T-helper 1 cell treated with Interleukin-12 subunit alpha and Interleukin-12 subunit beta and Interleukin-4 antibody, amounts not matched to agents 30 ng/mL and 1 ng/mL, for 36 hours (primary cell): Measurements from ENCODE around the gene WDFY1. TPM values are rescaled to one million over a fixed set of nuclear protein-coding genes. Genes with fewer than 3 reads are reported as not detected.

Experiments
- intact Hi-C: fragments of 100-400 bp; cut with micrococcal nuclease; formaldehyde crosslinking; loops from one replicate; pipeline ENCODE4 v1.15.1; 2024
- total RNA-seq: library from RNA; stranded (reverse); gene quantifications from 2 replicates; pipeline ENCODE4 v1.2.3, GENCODE V29; 2022

WDFY1 gene
- total RNA-seq, 1 donor from 2014 or later = 55.6 TPM

- intact Hi-C loops = no loop called here
Measured at GRCh38 chr2:223932816-223933800, 12.0 kb downstream of the WDFY1 start.

GRCh38 chr2:223930103-223930976 lies 14.8 kb downstream of the WDFY1 start:
- intact Hi-C loops = no loop called here

GRCh38 chr2:223929571-223930102 lies 15.5 kb downstream of the WDFY1 start:
- intact Hi-C loops = loop anchor here (1.0 kb wide), 1 partner anchor 12 kb away; no protein-coding TSS in a partner anchor

DNA sequence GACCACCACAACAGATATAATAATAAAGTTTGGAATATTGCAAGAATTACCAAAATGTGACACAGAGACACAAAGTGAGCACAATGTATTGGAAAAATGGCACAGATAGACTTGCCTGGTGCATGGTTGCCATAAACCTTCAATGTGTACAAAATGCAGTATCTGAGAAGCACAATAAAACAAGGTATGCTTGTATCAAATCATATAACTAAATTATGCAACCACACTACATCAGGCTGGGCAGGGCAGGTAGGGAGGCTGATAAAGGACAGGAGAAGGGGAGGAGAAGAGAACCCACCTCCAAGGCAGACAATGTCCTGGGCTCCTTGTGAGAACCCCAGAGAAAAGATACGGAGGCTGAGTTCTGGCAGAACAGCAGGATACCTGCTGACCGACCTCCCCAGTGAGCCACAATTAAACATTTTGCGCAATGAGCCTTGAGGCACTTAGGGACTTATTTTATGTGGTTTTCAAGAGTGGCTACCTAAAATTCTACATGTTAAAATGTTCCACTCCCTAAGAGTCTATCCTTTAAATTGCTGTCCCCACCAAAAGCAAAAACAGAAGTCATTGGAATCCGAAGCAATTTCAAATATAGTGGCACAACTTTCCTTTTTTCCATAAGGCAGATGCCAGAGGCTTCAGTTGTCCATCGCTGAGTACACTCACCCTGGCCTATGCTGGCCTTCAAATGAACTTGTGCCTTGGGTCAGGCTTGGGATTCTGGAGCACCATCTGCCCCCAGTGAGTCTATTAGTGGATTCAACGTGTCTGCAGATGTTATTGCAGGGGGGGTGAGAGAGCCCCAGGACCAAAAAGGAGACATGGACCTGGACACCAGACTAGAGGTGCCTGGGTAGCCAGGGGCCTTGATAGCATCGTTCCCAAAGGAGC lies 16.8 kb downstream of the WDFY1 start:
- intact Hi-C loops = loop anchor here (1.0 kb wide), 1 partner anchor 13 kb away; no protein-coding TSS in a partner anchor

GRCh38 chr2:223925106-223925505 lies 20.0 kb downstream of the WDFY1 start:
- intact Hi-C loops = no loop called here

- intact Hi-C loops = no loop called here
Measured at GRCh38 chr2:223923976-223924375, 21.2 kb downstream of the WDFY1 start.

GRCh38 chr2:223922308-223922707 lies 22.8 kb downstream of the WDFY1 start:
- intact Hi-C loops = no loop called here

GRCh38 chr2:223921204-223921603 lies 23.9 kb downstream of the WDFY1 start:
- intact Hi-C loops = no loop called here

DNA sequence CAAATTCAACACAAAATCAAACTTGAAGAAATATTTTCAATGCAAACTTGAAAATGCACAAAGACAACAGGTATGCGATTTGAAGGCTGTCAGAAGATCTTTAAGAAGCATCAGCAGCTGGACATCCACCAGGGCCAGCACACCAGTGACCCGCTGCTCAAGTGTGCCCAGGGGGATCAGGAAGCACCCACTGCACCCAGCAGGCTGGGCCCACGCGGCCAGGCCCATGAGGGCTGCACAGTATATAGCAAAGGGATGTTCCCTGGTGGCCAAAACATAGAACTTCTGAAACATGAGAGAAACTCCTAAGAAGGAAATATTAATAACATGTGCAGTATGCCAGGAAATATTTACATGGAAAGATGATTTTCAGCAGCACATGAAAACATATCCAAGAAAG lies 25.0 kb downstream of the WDFY1 start:
- intact Hi-C loops = no loop called here

DNA sequence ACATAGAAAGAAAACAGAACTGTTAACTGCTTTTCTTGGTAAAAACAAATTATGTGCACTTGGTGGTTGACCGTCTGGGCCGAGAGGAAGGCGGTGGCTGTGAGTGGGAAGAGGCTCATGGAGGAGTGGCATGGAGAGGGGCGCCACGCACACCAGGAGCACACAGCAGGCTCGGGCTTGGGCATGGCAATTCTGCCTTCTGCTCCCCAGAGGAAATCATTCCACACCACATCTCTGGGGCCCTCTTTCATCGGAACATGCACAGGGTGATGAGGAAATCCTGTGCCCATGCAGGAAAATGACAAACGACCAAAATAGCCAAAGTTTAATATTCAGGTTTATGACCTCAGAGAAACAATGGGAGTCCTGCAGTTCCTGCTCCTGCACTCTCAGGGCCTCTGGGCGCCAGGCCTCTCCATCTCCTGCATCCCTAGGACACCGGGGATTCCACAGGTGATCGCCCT lies 26.4 kb downstream of the WDFY1 start:
- intact Hi-C loops = no loop called here

- intact Hi-C loops = no loop called here
Measured at GRCh38 chr2:223916181-223916920, 28.8 kb downstream of the WDFY1 start.

DNA sequence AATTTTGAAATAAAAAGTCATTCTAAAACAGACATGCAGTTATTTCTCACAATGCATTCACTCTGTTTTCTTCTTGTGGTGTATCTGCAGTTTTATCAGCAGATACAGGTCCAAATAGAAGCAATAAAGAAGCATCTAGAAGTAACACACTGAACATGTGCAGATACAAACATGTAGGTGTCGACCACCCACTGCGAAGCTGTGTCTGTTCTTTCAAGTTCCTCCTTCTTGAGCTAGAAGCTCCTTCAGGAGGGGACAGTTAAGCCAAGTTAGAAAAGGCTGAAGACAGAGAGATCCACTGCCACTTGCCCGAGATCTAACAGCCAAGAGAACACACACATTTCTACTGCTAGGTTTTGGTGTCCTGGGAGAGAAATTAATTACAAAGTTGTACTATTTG lies 30.1 kb downstream of the WDFY1 start:
- intact Hi-C loops = no loop called here

- intact Hi-C loops = no loop called here
Measured at GRCh38 chr2:223914324-223914723, 30.8 kb downstream of the WDFY1 start.

- intact Hi-C loops = loop anchor here (5.0 kb wide), 1 partner anchor 502 kb away; no protein-coding TSS in a partner anchor
Measured at GRCh38 chr2:223909001-223909741, 36.0 kb downstream of the WDFY1 start.

DNA sequence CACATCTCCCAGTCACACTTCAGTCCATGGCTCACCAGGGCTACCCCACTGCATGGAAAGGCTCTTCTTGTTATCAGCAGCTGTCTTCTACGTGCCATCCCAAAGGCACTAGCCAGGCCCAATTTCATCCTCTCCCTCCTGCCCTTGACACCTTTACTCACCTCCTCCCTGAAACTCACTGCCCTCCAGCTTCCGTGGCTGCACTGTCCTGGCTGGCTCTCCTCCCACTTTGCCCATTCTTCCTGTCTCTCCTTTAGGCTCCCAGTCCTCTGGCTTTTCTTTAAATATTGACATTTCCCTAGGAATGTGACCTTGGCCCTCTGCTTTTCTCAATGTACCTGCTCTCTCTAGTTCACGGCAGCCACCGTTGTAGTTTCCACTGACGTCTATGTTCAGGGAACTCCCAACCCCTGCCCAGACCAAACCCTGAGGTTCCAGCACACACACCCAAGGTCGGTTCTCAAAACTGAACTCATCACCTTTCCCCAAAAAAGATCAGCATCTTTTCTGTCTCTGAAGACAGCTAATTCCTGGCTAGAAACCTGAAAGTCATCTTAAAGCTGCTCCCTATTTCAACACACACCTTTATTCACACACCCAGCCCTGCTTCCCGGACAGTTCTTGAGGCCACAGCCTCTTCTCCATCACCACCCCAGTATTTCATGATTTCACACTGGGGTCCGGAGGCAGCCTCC lies 36.7 kb downstream of the WDFY1 start:
- intact Hi-C loops = loop anchor here (5.0 kb wide), 1 partner anchor 501 kb away; no protein-coding TSS in a partner anchor

DNA sequence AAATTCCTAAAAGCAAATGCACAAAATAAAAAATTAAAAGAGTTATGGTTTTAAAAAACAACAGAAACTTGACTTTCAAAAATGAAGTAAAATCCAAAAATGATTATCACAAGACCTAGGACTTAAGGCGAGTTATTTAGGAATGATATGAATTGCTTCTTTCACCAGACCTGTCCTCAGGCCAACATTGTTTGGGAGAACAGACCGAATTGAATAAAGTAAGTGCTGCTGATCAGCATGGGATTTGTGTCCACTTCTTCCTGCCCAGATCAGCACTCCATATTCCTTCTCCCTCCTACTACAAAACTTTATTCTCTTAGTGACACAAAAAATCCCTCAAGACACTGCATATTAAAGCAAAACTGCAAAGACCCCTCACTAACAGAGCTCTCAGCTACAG lies 39.1 kb downstream of the WDFY1 start:
- intact Hi-C loops = loop anchor here (5.0 kb wide), 1 partner anchor 499 kb away; no protein-coding TSS in a partner anchor

- intact Hi-C loops = no loop called here
Measured at GRCh38 chr2:223901854-223902253, 43.3 kb downstream of the WDFY1 start.

- intact Hi-C loops = no loop called here
Measured at GRCh38 chr2:223901311-223901710, 43.8 kb downstream of the WDFY1 start.
